Central memory CD8-positive, alpha-beta T cell (primary cell): Measurements from ENCODE around the gene TRMT10B.
"Not testable (repeated sequence)": the region's sequence is repeated elsewhere in the genome, so short reads cannot be mapped to it uniquely, and the experiment has no call there.

Source experiments
- ATAC-seq: fragments of 150-1000 bp; cut with Tn5 transposase; replicated peaks from 2 replicates; pipeline ENCODE4 v1.10.0; 2022; ENCODE audit warnings: mild to moderate bottlenecking, moderate FRiP score, moderate number of reproducible peaks; ENCODE audit not compliant: poor library complexity, severe bottlenecking; ENCODE audit errors: extremely low read depth
- DNase-seq, 2 donors: peaks; one replicate each; pipeline ENCODE4 v3.0.0; 2021; ENCODE audit warnings: low spot score in 2 of 2
- H3K27ac Mint-ChIP-seq: one replicate; pipeline ENCODE4 v1.8.0; 2022; ENCODE audit warnings: low read depth, mild to moderate bottlenecking, moderate library complexity, mixed read lengths
- H3K27me3 Mint-ChIP-seq: one replicate; pipeline ENCODE4 v1.8.0; 2022; ENCODE audit warnings: mixed read lengths
- H3K36me3 Mint-ChIP-seq: one replicate; pipeline ENCODE4 v1.8.0; 2022; ENCODE audit warnings: mild to moderate bottlenecking, moderate library complexity, mixed read lengths; ENCODE audit not compliant: insufficient read depth
- H3K4me1 Mint-ChIP-seq: one replicate; pipeline ENCODE4 v1.8.0; 2022; ENCODE audit warnings: mixed read lengths
- H3K4me3 Mint-ChIP-seq: one replicate; pipeline ENCODE4 v1.8.0; 2022; ENCODE audit warnings: mild to moderate bottlenecking, moderate library complexity, mixed read lengths
- H3K9me3 Mint-ChIP-seq: one replicate; pipeline ENCODE4 v1.8.0; 2022; ENCODE audit warnings: mixed read lengths

TRMT10B gene

DNA sequence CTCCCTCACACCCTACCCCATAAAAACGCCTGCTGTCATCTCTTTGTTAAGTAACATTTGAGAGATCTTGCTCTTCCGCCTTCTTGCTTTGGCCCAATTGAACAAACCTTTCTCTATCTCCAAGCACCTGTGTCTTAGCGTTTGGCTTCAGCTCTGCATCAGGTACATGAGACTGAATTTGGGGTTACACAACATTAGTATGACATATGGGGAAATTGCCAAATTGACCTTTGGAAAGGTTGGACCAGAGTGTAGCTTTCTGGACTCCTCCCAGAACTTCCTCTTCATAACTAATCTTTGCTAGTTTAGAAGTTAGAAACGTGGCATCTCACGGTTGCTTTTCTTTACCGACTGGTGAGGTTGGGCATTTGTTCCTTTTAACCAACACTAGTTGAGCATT lies 34.7 kb downstream of the TRMT10B start:
- Mint-ChIP-seq H3K27me3 (no peaks in the 10 kb centered on the region), H3K4me1 (peaks cover 18% of the 10 kb centered on the region), H3K9me3 (no peaks in the 10 kb centered on the region), H3K36me3 (peaks cover 6% of the 10 kb centered on the region), H3K27ac (no peak overlapping the region), H3K4me3 (no peak overlapping the region)
- DNase-seq (no peak), ATAC-seq (no peak)

DNA sequence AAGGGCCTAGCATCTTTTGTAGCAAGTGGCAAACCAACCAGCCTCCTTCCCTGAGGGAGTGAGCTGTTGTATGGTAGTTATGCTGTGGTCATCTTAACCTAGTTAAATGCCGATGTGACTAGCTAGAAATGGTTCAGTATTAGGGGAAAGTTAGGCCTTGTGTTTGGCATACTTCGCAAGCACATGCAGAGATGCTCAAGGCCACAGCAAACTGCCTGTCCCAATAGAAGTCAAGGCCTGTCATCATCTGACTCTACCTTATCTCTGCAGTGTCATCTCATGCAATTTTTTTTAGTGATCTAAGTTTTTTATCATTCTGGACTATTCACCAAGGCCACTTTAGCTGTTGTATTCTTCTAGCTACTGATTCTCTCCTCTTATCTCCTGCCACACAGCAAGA lies 36.5 kb downstream of the TRMT10B start:
- no peaks in the 10 kb centered on the region for H3K27me3 Mint-ChIP-seq
- H3K36me3 Mint-ChIP-seq = peaks cover 2% of the 10 kb centered on the region
- ATAC-seq = no peak
- DNase-seq = no peak
- H3K4me3 Mint-ChIP-seq = no peak overlapping the region
- no peaks in the 10 kb centered on the region for H3K9me3 Mint-ChIP-seq
- H3K27ac Mint-ChIP-seq = no peak overlapping the region
- H3K4me1 Mint-ChIP-seq = peaks cover 4% of the 10 kb centered on the region

GRCh38 chr9:37792122-37792521 lies 38.5 kb downstream of the TRMT10B start:
- no peak overlapping the region for H3K4me3 Mint-ChIP-seq
- ATAC-seq = no peak
- H3K27me3 Mint-ChIP-seq = no peaks in the 10 kb centered on the region
- H3K9me3 Mint-ChIP-seq = no peaks in the 10 kb centered on the region
- DNase-seq = no peak
- no peaks in the 10 kb centered on the region for H3K4me1 Mint-ChIP-seq
- no peak overlapping the region for H3K27ac Mint-ChIP-seq
- peaks cover 2% of the 10 kb centered on the region for H3K36me3 Mint-ChIP-seq

- no peaks in the 10 kb centered on the region for H3K27me3 Mint-ChIP-seq
- no peaks in the 10 kb centered on the region for H3K9me3 Mint-ChIP-seq
- H3K27ac Mint-ChIP-seq = no peak overlapping the region
- peaks cover 11% of the 10 kb centered on the region for H3K36me3 Mint-ChIP-seq
- no peak overlapping the region for H3K4me3 Mint-ChIP-seq
- ATAC-seq = no peak
- no peaks in the 10 kb centered on the region for H3K4me1 Mint-ChIP-seq
- DNase-seq = no peak
These were observed 42.6 kb downstream of the TRMT10B start for GRCh38 chr9:37796232-37796631.

DNA sequence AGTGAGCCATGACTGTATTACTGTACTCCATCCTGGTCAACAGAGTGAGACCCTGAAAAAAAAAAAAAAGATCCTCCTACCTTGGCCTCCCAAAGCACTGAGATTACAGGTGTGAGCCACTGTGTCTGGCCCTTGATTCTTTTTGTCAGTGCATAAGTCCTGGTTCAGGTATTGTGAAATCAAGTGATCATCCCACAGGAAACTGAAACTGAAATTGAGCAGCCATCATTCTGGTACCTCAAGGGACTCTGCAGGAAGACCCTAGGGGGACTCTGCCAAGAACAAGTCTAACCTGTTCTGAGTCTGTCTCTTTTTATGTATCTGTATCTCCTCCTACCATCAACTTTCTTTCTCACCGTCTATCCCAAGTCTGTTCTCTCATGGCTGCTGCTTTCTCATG lies 45.1 kb downstream of the TRMT10B start:
- H3K36me3 Mint-ChIP-seq = peaks cover 11% of the 10 kb centered on the region
- peaks cover 10% of the 10 kb centered on the region for H3K4me1 Mint-ChIP-seq
- ATAC-seq (no peak), DNase-seq (no peak)
- H3K27me3 Mint-ChIP-seq = no peaks in the 10 kb centered on the region
- H3K9me3 Mint-ChIP-seq = no peaks in the 10 kb centered on the region
- no peak overlapping the region for H3K27ac Mint-ChIP-seq
- H3K4me3 Mint-ChIP-seq = no peak overlapping the region

DNA sequence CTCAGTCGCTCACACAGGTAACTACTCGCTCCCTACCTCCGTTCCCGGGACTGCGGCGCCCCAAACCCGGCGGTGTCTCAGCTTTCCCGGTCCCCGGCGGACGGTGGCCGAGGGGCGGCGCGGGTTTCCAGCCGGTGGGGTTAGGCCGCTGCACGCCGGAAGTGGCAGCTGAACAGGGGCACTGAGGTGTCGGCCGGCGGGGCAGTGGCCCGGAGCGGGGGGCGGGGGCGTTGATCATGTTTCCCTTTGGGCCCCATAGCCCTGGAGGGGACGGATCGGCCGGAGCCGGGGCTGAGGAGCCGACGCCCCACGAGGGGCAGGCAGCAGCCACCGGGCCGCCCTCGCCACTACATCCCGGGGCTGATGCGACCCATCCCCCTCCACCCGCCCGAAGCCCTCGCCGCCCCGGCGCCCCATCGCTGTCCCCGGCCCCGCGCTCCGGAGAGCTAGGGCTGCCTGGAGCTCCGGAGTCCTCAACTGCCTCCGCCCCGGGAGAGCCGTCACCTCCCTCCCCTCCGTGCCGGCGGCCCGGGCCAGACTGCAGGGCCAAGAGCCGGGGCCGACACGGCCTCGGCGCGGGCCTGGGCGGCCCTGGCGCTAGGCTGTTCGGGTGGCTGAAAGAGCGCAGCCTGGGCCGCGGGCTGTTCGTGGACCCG lies 47.2 kb downstream of the TRMT10B start, which contains the start of gene DCAF10:
DCAF10 (plus strand) TSS at position 167 of the 656 bp plus-strand sequence; CDS start at position 237, 70 bp downstream.
- Mint-ChIP-seq H3K36me3 (peaks cover 13% of the 10 kb centered on the region), H3K9me3 (no peaks in the 10 kb centered on the region), H3K4me3 (peak within 1 kb of the TSS; percentile 86), H3K27me3 (no peaks in the 10 kb centered on the region), H3K27ac (peak within 1 kb of the TSS; percentile 69), H3K4me1 (peaks cover 19% of the 10 kb centered on the region)
- DNase-seq (peak; percentile 83 to 91), ATAC-seq (peak; percentile 78)

GRCh38 chr9:37801287-37801850 lies 47.8 kb downstream of the TRMT10B start:
- no peak for DNase-seq
- peak; percentile 21 for ATAC-seq
- Mint-ChIP-seq H3K27ac (peak overlapping the region; percentile 69), H3K4me3 (peak overlapping the region; percentile 86), H3K4me1 (peaks cover 23% of the 10 kb centered on the region), H3K36me3 (peaks cover 13% of the 10 kb centered on the region), H3K27me3 (no peaks in the 10 kb centered on the region), H3K9me3 (no peaks in the 10 kb centered on the region)

GRCh38 chr9:37801959-37802711 lies 48.5 kb downstream of the TRMT10B start:
- peak overlapping the region; percentile 69 for H3K27ac Mint-ChIP-seq

GRCh38 chr9:37806271-37806670 lies 52.7 kb downstream of the TRMT10B start:
- Mint-ChIP-seq H3K4me3 (no peak overlapping the region), H3K27ac (no peak overlapping the region), H3K27me3 (no peaks in the 10 kb centered on the region), H3K9me3 (no peaks in the 10 kb centered on the region), H3K36me3 (peaks cover 7% of the 10 kb centered on the region), H3K4me1 (peaks cover 33% of the 10 kb centered on the region)
- ATAC-seq (no peak), DNase-seq (no peak)

More at GRCh38 chr9:37801959-37802711, 48.5 kb downstream of the TRMT10B start:
- Mint-ChIP-seq H3K4me1 (peaks cover 26% of the 10 kb centered on the region), H3K27me3 (no peaks in the 10 kb centered on the region), H3K36me3 (peaks cover 13% of the 10 kb centered on the region), H3K4me3 (peak overlapping the region; percentile 86), H3K9me3 (no peaks in the 10 kb centered on the region)
- DNase-seq (no peak), ATAC-seq (no peak)

GRCh38 chr9:37809676-37810075 lies 56.1 kb downstream of the TRMT10B start:
- not testable (repeated sequence) for ATAC-seq, H3K27ac Mint-ChIP-seq, H3K27me3 Mint-ChIP-seq, H3K9me3 Mint-ChIP-seq, H3K4me3 Mint-ChIP-seq, H3K36me3 Mint-ChIP-seq, DNase-seq
- H3K4me1 Mint-ChIP-seq = peaks cover 33% of the 10 kb centered on the region

- ATAC-seq = no peak
- Mint-ChIP-seq H3K9me3 (no peaks in the 10 kb centered on the region), H3K4me3 (no peak overlapping the region), H3K36me3 (peaks cover 5% of the 10 kb centered on the region), H3K4me1 (peaks cover 18% of the 10 kb centered on the region), H3K27me3 (no peaks in the 10 kb centered on the region), H3K27ac (no peak overlapping the region)
- no peak for DNase-seq
These were observed 58.4 kb downstream of the TRMT10B start for GRCh38 chr9:37811906-37812476.

DNA sequence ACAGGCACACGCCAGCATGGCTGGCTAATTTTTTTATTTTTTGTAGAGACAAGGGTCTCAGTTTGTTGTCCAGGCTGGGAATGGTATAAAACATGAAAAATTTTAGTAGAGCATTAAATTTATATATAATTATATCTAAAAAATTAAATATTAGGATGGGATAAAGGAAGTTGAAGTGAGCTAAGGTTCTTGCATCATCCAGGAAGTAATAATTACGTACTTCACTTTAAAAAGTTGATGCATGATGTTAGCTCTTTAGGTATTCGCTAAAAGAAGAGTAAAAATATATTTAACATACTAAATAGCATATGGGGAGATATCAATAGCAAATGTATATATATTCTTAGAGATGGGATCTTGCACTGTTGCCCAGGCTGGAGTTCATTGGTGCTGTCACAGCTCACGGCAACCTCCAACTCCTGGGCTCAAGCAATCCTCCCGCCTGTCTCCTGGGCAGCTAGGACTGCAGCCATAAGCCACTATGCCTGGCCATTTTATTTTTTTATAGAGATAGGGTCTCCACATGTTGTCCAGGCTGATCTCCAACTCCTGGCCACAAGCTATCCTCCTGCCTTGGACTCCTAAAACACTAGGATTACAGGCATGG lies 59.3 kb downstream of the TRMT10B start:
- H3K4me3 Mint-ChIP-seq = no peak overlapping the region

More for the DNA sequence above, 59.3 kb downstream of the TRMT10B start:
- peaks cover 18% of the 10 kb centered on the region for H3K4me1 Mint-ChIP-seq
- peaks cover 5% of the 10 kb centered on the region for H3K36me3 Mint-ChIP-seq
- H3K27me3 Mint-ChIP-seq = no peaks in the 10 kb centered on the region
- H3K27ac Mint-ChIP-seq = no peak overlapping the region
- ATAC-seq (no peak), DNase-seq (no peak)
- H3K9me3 Mint-ChIP-seq = no peaks in the 10 kb centered on the region
